Erythroblast (primary cell): ENCODE measurements around the gene SMARCAL1.

Experiments used
- GATA1 ChIP-seq: IDR thresholded peaks from 2 replicates; pipeline ENCODE4 v1.6.1; 2011; ENCODE audit warnings: low read depth, mild to moderate bottlenecking, control low read depth, low read length, moderate library complexity
- POLR2A ChIP-seq: IDR thresholded peaks from 2 replicates; pipeline ENCODE4 v1.6.1; 2011; ENCODE audit warnings: mild to moderate bottlenecking, low read length

- no peak for TF ChIP-seq POLR2A
- no peak for TF ChIP-seq GATA1
Measured at GRCh38 chr2:216371721-216372702, 40.3 kb upstream of the SMARCAL1 start, which contains the start of gene MARCHF4.
